CD4-positive, CD25-positive, alpha-beta regulatory T cell (primary cell): ENCODE results near the gene GHITM. TPM values are rescaled to one million over a fixed set of nuclear protein-coding genes. Genes with fewer than 3 reads are reported as not detected.
"Not testable (repeated sequence)": the region's sequence is repeated elsewhere in the genome, so short reads cannot be mapped to it uniquely, and the experiment has no call there.

Experiments
- ATAC-seq, 2 donors: fragments of 150-1000 bp; cut with Tn5 transposase; one replicate each; pipeline ENCODE4 v1.10.0; 2021; ENCODE audit warnings: low read depth in 2 of 2, moderate number of reproducible peaks in 2 of 2, moderate library complexity in 1 of 2
- DNase-seq, 3 donors: peaks; one replicate each; pipeline versions ENCODE4 v3.0.0 to v3.0.0-alpha.2; 2012 to 2022; ENCODE audit warnings: mixed read lengths in 1 of 3
- H3K27ac ChIP-seq: one replicate; pipeline ENCODE4 v1.7.0; 2013; ENCODE audit warnings: mild to moderate bottlenecking, low read length; ENCODE audit not compliant: insufficient read depth, poor library complexity, severe bottlenecking
- H3K27me3 ChIP-seq: one replicate; pipeline ENCODE4 v1.7.0; 2013; ENCODE audit warnings: low read length; ENCODE audit not compliant: control insufficient read depth, insufficient read depth
- H3K36me3 ChIP-seq: one replicate; pipeline ENCODE4 v1.7.0; 2013; ENCODE audit warnings: mild to moderate bottlenecking, low read length, moderate library complexity; ENCODE audit not compliant: control insufficient read depth, insufficient read depth
- H3K4me1 ChIP-seq: 2 replicates; pipeline ENCODE4 v1.7.0; 2013; ENCODE audit warnings: mild to moderate bottlenecking, low read length; ENCODE audit not compliant: insufficient read depth, control insufficient read depth, poor library complexity, severe bottlenecking
- H3K4me3 ChIP-seq: one replicate; pipeline ENCODE4 v1.7.0; 2013; ENCODE audit warnings: low read depth, mild to moderate bottlenecking, low read length, moderate library complexity
- H3K9me3 ChIP-seq, 2 experiments: 1 replicate in 1 of 2; 2 replicates in 1 of 2; pipeline ENCODE4 v1.7.0; 2013; ENCODE audit warnings: low read length in 2 of 2, mild to moderate bottlenecking in 1 of 2, moderate library complexity in 1 of 2; ENCODE audit not compliant: control insufficient read depth in 2 of 2
- H3K27ac Mint-ChIP-seq, 3 donors: one replicate each; pipeline ENCODE4 v1.8.0; 2020 to 2022; ENCODE audit warnings: mild to moderate bottlenecking in 3 of 3, mixed read lengths in 3 of 3, moderate library complexity in 2 of 3
- H3K27me3 Mint-ChIP-seq: one replicate; pipeline ENCODE4 v1.8.0; 2022; ENCODE audit warnings: mild to moderate bottlenecking, mixed read lengths
- H3K36me3 Mint-ChIP-seq: one replicate; pipeline ENCODE4 v1.8.0; 2020; ENCODE audit warnings: mixed read lengths
- H3K4me1 Mint-ChIP-seq, 4 donors: one replicate each; pipeline ENCODE4 v1.8.0; 2020 to 2022; ENCODE audit warnings: mixed read lengths in 4 of 4, mild to moderate bottlenecking in 1 of 4
- H3K4me3 Mint-ChIP-seq, 4 donors: one replicate each; pipeline ENCODE4 v1.8.0; 2020 to 2022; ENCODE audit warnings: mild to moderate bottlenecking in 4 of 4, mixed read lengths in 4 of 4, moderate library complexity in 3 of 4
- H3K9me3 Mint-ChIP-seq, 7 donors: one replicate each; pipeline ENCODE4 v1.8.0; 2020 to 2022; ENCODE audit warnings: mixed read lengths in 7 of 7, mild to moderate bottlenecking in 3 of 7, moderate library complexity in 2 of 7
- polyA plus RNA-seq, 4 donors: library from polyadenylated mRNA; unstranded; fragments of 300-500 nt; fragmentation: Illumina TruSeq; gene quantifications; one replicate each; pipeline ENCODE4 v1.2.3, GENCODE V29; 2021
- total RNA-seq: library from RNA; stranded (reverse); gene quantifications from one replicate; pipeline ENCODE4 v1.2.3, GENCODE V29; 2022

GHITM gene, protein sequence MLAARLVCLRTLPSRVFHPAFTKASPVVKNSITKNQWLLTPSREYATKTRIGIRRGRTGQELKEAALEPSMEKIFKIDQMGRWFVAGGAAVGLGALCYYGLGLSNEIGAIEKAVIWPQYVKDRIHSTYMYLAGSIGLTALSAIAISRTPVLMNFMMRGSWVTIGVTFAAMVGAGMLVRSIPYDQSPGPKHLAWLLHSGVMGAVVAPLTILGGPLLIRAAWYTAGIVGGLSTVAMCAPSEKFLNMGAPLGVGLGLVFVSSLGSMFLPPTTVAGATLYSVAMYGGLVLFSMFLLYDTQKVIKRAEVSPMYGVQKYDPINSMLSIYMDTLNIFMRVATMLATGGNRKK
- total RNA-seq (77.9 TPM), polyA plus RNA-seq (100 to 1,000 TPM; 273 to 303 (median 288) TPM)

DNA sequence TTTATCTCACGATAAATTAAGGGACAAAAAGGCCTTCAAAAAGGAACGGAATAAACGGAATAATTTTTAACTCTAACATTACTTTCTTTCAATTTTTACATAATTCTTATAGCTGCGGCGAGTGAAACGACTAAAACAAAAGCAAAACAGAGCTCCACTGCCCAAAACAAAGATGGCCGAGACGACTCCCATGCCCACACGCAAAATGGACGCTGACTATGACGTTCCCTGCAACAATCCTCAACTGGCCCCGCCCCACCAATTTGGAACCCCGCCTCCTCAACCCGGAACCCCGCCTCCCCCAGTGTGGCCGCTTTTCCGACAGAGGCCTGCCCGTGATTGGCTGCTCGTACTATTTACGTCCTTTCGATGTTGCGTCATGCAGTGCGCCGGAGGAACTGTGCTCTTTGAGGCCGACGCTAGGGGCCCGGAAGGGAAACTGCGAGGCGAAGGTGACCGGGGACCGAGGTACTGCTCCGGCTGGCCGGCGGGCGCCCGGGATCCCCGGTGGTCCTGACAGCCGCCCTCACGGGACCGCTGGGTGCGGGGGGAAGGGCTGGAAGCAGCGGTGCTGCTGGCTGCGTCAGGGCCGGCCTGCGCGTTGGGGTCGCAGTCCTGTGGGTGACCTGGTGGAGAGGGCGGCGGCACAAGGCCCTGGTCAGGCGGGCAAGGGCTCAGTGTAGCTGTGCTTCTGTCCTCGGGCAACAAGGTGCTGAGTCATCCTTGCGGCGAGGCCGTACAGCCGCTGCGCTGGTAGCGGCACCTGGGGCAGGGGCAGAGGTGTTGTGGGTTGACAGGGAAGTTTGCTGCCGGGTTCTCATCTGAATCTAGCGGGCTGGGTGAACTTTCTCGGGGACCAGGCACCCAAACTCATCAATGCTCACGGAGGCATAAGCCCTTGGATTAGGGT lies at the start of gene GHITM:
Gene GHITM (plus strand): TSS at position 384 of the 910 bp plus-strand sequence. CDS start 1,992 bp downstream, outside the sequence.
- Histone ChIP-seq H3K27me3 (no peaks in the 10 kb centered on the region), H3K4me3 (peak within 1 kb of the TSS; percentile 97), H3K27ac (peak within 1 kb of the TSS; percentile 97), H3K9me3 (no peaks in the 10 kb centered on the region), H3K4me1 (peaks cover 16% of the 10 kb centered on the region), H3K36me3 (peaks cover 29% of the 10 kb centered on the region)
- peaks cover 0 to 2% (median 0%) of the 10 kb centered on the region in 7 donors for H3K9me3 Mint-ChIP-seq
- peak; percentile 99 to 100 (median 99) for DNase-seq
- no peaks in the 10 kb centered on the region for H3K27me3 Mint-ChIP-seq
- peak; percentile 94 to 95 for ATAC-seq
- peak within 1 kb of the TSS; percentile 97 to 100 (median 99) for H3K27ac Mint-ChIP-seq
- H3K4me3 Mint-ChIP-seq = peak within 1 kb of the TSS; percentile 89 to 99 (median 94)
- peaks cover 12% of the 10 kb centered on the region for H3K36me3 Mint-ChIP-seq
- peaks cover 9 to 46% (median 22%) of the 10 kb centered on the region in 4 donors for H3K4me1 Mint-ChIP-seq

GRCh38 chr10:84095811-84096497 lies 43.4 kb upstream of the GHITM start:
- Mint-ChIP-seq H3K4me1 (no peaks in the 10 kb centered on the region), H3K4me3 (no peak overlapping the region), H3K27me3 (no peaks in the 10 kb centered on the region), H3K9me3 (peaks cover 0 to 3% (median 0%) of the 10 kb centered on the region in 7 donors), H3K27ac (no peak overlapping the region), H3K36me3 (no peaks in the 10 kb centered on the region)
- Histone ChIP-seq H3K27me3 (peaks cover 5% of the 10 kb centered on the region), H3K9me3 (no peaks in the 10 kb centered on the region), H3K36me3 (no peaks in the 10 kb centered on the region), H3K27ac (no peak overlapping the region), H3K4me1 (no peaks in the 10 kb centered on the region), H3K4me3 (no peak overlapping the region)
- ATAC-seq = no peak
- no peak for DNase-seq

DNA sequence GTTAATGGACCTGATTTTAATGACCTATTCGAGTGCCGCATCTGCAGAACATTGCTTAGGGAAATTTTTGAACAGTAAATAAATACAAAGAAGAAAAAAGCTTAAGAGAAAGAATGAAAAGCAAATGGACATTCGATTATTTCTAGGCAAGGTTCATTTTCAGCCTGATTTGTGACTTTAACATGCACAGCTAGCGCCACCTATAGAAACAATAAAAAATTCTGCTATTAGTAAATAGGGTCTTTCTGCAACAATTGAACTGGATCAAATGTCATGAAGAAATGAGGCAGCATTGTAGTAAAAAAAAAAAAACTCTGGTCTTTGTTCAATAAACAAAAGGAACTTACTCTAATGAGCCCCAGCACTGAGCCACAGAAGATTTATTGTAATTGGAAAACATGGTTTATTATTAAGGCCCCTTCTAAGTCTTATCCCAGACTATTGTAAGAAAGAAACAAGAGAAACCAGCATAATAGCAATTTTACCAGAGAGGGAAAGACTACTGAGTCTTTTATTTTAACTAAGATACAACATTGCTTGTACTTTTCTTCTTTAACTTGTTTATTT lies 41.4 kb upstream of the GHITM start:
- peaks cover 0 to 3% (median 0%) of the 10 kb centered on the region in 7 donors for H3K9me3 Mint-ChIP-seq
- no peaks in the 10 kb centered on the region for H3K9me3 ChIP-seq
- no peak overlapping the region for H3K27ac ChIP-seq
- H3K4me1 Mint-ChIP-seq = no peaks in the 10 kb centered on the region
- H3K4me3 Mint-ChIP-seq = no peak overlapping the region
- peaks cover 5% of the 10 kb centered on the region for H3K27me3 ChIP-seq
- no peaks in the 10 kb centered on the region for H3K4me1 ChIP-seq
- peaks cover 7% of the 10 kb centered on the region for H3K27me3 Mint-ChIP-seq
- ATAC-seq (no peak), DNase-seq (peak in 1 of 3 donors; percentile 2)
- no peaks in the 10 kb centered on the region for H3K36me3 Mint-ChIP-seq
- no peak overlapping the region for H3K4me3 ChIP-seq
- no peak overlapping the region for H3K27ac Mint-ChIP-seq
- no peaks in the 10 kb centered on the region for H3K36me3 ChIP-seq

- peaks cover 0 to 3% (median 0%) of the 10 kb centered on the region in 7 donors for H3K9me3 Mint-ChIP-seq
- no peak overlapping the region for H3K4me3 Mint-ChIP-seq
- H3K4me3 ChIP-seq = no peak overlapping the region
- H3K27ac Mint-ChIP-seq = peak overlapping the region in 1 of 3 donors; percentile 4
- H3K36me3 Mint-ChIP-seq = no peaks in the 10 kb centered on the region
- ATAC-seq (no peak), DNase-seq (no peak)
- no peaks in the 10 kb centered on the region for H3K4me1 ChIP-seq
- peaks cover 7% of the 10 kb centered on the region for H3K27me3 Mint-ChIP-seq
- H3K27me3 ChIP-seq = peaks cover 5% of the 10 kb centered on the region
- no peak overlapping the region for H3K27ac ChIP-seq
- no peaks in the 10 kb centered on the region for H3K4me1 Mint-ChIP-seq
- H3K9me3 ChIP-seq = no peaks in the 10 kb centered on the region
- no peaks in the 10 kb centered on the region for H3K36me3 ChIP-seq
Measured at GRCh38 chr10:84098667-84099066, 40.6 kb upstream of the GHITM start.

DNA sequence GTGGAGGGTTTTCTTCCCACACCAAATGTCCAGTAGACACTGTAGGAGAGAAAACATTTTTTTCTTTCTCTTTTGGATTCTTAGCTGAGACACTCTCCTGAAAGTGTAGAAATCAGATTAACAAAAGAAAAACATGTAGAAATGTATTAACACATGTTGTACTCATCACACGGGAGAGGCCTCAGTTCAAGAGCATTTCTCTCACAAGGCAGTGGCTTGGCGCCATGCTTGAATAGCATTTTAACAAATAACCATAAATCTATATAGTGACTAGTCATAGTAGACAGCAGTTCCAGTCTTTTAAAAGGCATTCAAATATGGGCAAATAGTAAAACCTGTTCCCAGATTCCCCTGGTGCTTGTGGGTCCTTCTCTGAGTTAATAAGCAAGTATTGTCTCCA lies 38.3 kb upstream of the GHITM start:
- Histone ChIP-seq H3K4me1 (no peaks in the 10 kb centered on the region), H3K27me3 (peaks cover 5% of the 10 kb centered on the region), H3K27ac (no peak overlapping the region), H3K9me3 (no peaks in the 10 kb centered on the region), H3K4me3 (no peak overlapping the region), H3K36me3 (no peaks in the 10 kb centered on the region)
- Mint-ChIP-seq H3K27ac (no peak overlapping the region), H3K36me3 (no peaks in the 10 kb centered on the region), H3K4me3 (no peak overlapping the region), H3K27me3 (peaks cover 7% of the 10 kb centered on the region), H3K9me3 (peaks cover 0 to 3% (median 0%) of the 10 kb centered on the region in 7 donors), H3K4me1 (no peaks in the 10 kb centered on the region)
- DNase-seq = no peak
- ATAC-seq = no peak

DNA sequence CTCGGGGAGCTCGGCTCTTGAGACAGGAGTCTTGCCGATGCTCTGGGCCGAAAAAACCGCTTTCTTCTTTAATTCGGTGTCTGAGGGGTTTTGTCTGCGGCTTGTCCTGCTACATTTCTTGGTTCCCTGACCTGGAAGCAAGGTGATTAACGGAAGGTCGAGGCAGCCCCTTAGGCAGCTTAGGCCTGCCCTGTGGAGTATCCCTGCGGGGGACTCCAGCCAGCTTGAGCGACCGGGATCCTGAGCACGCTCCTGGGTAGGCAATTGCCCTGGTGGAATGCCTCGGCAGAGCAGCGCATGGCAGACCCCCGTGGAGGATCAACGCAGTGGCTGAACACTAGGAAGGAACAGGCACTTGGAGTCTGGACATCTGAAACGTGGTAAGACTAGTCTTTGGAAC lies 30.5 kb upstream of the GHITM start:
- H3K4me3 ChIP-seq = no peak overlapping the region
- DNase-seq (no peak), ATAC-seq (no peak)
- no peaks in the 10 kb centered on the region for H3K9me3 Mint-ChIP-seq
- H3K9me3 ChIP-seq = no peaks in the 10 kb centered on the region
- no peaks in the 10 kb centered on the region for H3K36me3 ChIP-seq
- no peaks in the 10 kb centered on the region for H3K27me3 ChIP-seq
- H3K36me3 Mint-ChIP-seq = no peaks in the 10 kb centered on the region
- H3K27me3 Mint-ChIP-seq = no peaks in the 10 kb centered on the region
- no peaks in the 10 kb centered on the region for H3K4me1 ChIP-seq
- H3K27ac Mint-ChIP-seq = no peak overlapping the region
- no peak overlapping the region for H3K4me3 Mint-ChIP-seq
- H3K27ac ChIP-seq = no peak overlapping the region
- no peaks in the 10 kb centered on the region for H3K4me1 Mint-ChIP-seq

GRCh38 chr10:84109772-84110171 lies 29.5 kb upstream of the GHITM start:
- not testable (repeated sequence) for H3K4me3 Mint-ChIP-seq, H3K27ac ChIP-seq, H3K4me1 Mint-ChIP-seq, H3K27me3 ChIP-seq, H3K36me3 ChIP-seq, H3K4me1 ChIP-seq, H3K36me3 Mint-ChIP-seq, DNase-seq, H3K27me3 Mint-ChIP-seq, H3K27ac Mint-ChIP-seq, H3K9me3 Mint-ChIP-seq, H3K9me3 ChIP-seq, H3K4me3 ChIP-seq, ATAC-seq
